ENCODE measurements around the gene ZNF22.
A peak's percentile ranks its signal among the peaks of the same experiment; 100 is the strongest.

ZNF22 gene

GRCh38 chr10:44962870-44963738 is 37.6 kb upstream of the ZNF22 start:
- Histone ChIP-seq H3K4me3 (ENCODE audit: low read depth, low read length) (no peak overlapping the region), H3K27me3 (no peaks in the 10 kb centered on the region), H3K4me1 (peaks cover 12% of the 10 kb centered on the region; the same call in 1 of the 2 replicates), H3K36me3 (no peaks in the 10 kb centered on the region), H3K9me3 (no peaks in the 10 kb centered on the region)
- TF ChIP-seq CTCF (IDR thresholded peaks at IDR 0.05; ENCODE audit: low read depth, low read length), result peak; percentile 25; the same call in 1 of the 2 replicates
- DNase-seq, result no peak

- peaks cover 12% of the 10 kb centered on the region; the same call in 1 of the 2 replicates for H3K4me1 ChIP-seq
- no peaks in the 10 kb centered on the region for H3K36me3 ChIP-seq
- TF ChIP-seq CTCF (IDR thresholded peaks at IDR 0.05; ENCODE audit: low read depth, low read length), result no peak
- peak; percentile 28 for DNase-seq
- H3K27me3 ChIP-seq, result no peaks in the 10 kb centered on the region
- H3K9me3 ChIP-seq, result no peaks in the 10 kb centered on the region
- H3K4me3 ChIP-seq (ENCODE audit: low read depth, low read length), result no peak overlapping the region
Measured at GRCh38 chr10:44963772-44964633, 36.7 kb upstream of the ZNF22 start.

- TF ChIP-seq CTCF (IDR thresholded peaks at IDR 0.05; ENCODE audit: low read depth, low read length), result no peak
- peaks cover 9% of the 10 kb centered on the region; the same call in 1 of the 2 replicates for H3K4me1 ChIP-seq
- no peaks in the 10 kb centered on the region for H3K27me3 ChIP-seq
- no peak for DNase-seq
- no peaks in the 10 kb centered on the region for H3K36me3 ChIP-seq
- H3K4me3 ChIP-seq (ENCODE audit: low read depth, low read length), result no peak overlapping the region
- H3K9me3 ChIP-seq, result no peaks in the 10 kb centered on the region
Measured at GRCh38 chr10:44965104-44965503, 35.6 kb upstream of the ZNF22 start.

GRCh38 chr10:44965651-44966097 is 35.0 kb upstream of the ZNF22 start:
- Histone ChIP-seq H3K4me3 (ENCODE audit: low read depth, low read length) (no peak overlapping the region), H3K9me3 (no peaks in the 10 kb centered on the region), H3K27me3 (no peaks in the 10 kb centered on the region), H3K4me1 (peaks cover 9% of the 10 kb centered on the region; the same call in 1 of the 2 replicates), H3K36me3 (no peaks in the 10 kb centered on the region)
- DNase-seq, result no peak
- TF ChIP-seq CTCF (IDR thresholded peaks at IDR 0.05; ENCODE audit: low read depth, low read length), result no peak

GRCh38 chr10:44966129-44966815 is 34.5 kb upstream of the ZNF22 start:
- no peak for DNase-seq
- Histone ChIP-seq H3K4me3 (ENCODE audit: low read depth, low read length) (no peak overlapping the region), H3K27me3 (no peaks in the 10 kb centered on the region), H3K36me3 (no peaks in the 10 kb centered on the region), H3K4me1 (peaks cover 9% of the 10 kb centered on the region; the same call in 1 of the 2 replicates), H3K9me3 (no peaks in the 10 kb centered on the region)
- TF ChIP-seq CTCF (IDR thresholded peaks at IDR 0.05; ENCODE audit: low read depth, low read length), result no peak

All from BE2C (cell line).